ENCODE results near the gene NCKAP5.

The NCKAP5 gene

DNA sequence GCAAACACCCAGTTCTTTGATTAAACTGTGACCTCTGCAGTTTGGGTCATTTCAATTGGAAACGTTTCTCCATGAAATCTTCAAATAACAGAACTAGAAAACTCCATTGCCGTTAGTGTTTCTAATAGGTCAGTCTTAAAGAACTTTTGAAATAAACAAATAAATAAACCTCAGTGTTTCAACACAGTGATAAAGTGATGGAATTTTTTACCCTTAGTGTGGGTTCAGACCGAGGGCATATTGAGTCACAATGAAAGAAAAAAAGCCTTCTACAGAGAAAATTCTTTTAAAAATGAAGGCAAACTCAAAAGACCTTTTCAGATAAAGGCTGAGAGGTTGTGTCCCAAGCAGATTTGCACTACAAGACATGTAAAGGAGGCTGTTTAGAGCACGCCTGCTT, 149.6 kb downstream of the NCKAP5 start:
- DNase-seq: no peak

DNA sequence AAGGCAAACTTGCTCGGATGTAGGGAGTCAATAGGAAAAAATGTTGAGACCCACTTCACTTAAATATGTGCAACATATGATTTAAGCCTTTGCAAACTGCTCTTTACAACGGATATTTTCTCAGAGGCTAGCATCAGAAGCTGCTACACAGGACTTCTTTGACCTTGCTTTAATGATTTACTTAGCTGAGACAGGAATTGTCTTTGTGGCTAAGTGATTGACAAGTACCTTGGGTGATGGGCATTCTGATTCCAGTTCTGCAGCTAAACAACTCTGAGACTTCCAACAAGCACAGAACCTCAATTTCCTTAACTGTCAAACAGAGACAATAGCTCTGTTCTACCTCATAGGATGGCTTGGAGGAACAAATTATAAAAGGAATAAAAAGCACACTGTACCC, 150.2 kb downstream of the NCKAP5 start:
- no peak for DNase-seq

DNA sequence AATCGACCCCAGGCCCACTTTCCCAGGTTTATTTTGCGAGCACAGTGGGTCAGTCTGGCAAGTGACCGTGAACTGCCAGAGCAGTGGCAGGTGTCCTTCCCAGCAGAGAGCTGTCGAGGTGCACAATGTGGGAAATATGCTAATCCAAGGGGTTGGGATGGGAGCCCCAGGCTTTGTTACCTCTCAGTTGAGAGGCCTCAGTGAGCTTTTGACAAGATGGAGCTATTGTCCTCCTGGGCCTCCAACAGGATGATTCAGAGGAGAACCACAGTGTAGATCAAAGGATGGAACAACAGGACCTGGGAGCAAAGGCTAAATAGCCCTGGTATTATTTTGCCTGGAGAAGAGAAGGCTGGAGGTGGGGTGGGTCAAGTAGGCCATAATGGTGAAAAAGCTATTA, 150.8 kb downstream of the NCKAP5 start:
- no peak for DNase-seq

DNA sequence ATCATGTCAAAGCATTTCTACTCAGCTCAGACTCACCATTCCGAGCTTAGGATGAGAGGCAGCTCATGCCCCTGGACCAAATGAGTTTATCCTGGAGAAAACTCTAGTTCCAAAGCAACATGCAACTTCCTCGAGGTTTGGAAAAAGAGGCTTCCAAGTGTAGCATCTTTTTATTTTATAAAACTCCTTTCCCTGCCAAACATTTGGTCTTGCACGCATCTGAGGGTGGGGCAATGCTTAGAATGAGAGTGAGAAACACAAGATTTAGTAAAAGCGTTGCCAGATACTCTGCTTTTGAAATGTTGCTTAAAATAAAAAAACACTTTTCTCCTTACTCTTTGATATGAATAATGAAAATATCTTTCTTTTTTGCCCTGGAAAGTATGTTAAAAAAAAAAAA, 151.5 kb downstream of the NCKAP5 start:
- DNase-seq: no peak

DNA sequence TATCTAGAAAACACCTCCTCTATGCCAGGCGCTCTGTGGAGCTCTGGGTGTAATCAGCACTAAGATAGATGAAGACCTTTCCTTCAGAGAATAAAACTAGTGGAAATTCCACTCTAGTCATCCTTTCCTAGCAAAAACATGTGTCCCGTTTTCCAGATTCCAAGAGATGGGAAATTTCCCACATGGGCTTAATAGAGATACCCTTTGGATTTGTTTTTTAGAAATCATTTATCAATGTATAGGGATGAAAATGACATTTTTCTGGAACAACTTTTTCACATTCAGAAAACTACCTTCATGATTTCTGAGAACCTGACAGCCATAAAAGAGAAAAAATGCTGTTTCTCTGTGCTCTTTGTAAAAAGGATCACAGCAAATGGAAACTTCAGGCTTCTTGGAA, 152.1 kb downstream of the NCKAP5 start:
- DNase-seq: no peak

DNA sequence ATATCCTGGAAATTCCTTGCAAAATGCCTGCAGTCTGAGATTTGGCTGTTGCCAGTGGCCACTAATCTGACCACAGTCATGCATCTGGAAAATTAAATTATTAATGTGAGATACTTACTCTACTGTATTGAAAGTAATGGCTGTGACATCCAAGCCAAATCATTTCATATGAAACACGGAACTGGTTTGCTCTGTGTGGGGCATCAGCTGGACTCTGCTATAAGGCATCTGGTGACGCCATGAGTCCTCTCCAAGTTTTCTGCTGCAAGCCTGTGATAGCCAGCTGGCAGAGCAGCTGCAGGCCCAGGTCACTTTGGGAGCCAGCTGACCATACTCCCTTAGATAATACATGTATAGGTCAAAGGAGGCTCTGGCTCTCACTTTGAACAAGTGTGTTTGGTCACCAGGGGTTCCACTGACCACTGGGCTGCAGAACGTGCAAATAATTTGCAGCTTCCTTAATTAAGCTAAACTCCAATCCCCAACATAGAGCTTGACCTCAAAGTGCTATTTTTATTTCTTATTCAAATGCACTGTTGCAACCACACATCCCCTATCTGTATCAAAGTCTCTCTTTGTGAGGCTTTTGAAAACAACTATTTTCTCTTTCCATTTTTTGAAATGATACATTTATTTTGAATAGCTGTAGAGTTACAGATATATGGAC, 152.9 kb downstream of the NCKAP5 start:
- no peak for DNase-seq

DNA sequence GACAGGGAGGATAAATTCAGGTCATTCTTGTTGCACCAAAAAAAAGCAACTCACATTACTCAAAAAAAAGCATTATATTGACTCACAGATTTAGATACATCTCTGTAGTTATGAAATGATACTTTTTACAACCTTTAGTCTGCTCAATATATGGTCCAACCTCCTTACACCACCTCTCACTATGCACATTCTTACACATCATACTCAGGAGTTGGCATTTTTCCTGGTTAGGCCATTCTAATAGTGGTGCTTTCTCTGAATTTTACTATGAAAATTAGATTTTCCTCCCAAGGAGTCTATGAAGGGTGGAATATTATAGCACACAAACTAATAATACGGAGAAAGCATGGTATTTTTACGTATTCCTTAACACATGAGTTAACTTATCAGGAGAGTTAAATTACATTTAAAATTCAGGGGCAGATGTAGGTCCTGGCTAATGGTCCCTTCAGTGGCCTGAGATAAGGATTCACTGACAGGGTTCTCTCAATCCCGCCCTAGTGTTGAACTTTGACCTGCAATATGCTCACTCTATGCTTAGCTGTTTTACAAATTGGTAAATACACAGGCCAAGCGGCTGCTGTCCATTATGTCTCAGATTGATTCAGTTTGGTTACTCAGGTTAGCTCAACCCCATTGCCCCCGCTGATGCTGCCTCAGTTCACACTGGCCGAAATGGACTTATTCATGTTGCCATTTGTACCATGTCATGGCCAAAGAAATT, 153.6 kb downstream of the NCKAP5 start:
- DNase-seq: no peak

DNA sequence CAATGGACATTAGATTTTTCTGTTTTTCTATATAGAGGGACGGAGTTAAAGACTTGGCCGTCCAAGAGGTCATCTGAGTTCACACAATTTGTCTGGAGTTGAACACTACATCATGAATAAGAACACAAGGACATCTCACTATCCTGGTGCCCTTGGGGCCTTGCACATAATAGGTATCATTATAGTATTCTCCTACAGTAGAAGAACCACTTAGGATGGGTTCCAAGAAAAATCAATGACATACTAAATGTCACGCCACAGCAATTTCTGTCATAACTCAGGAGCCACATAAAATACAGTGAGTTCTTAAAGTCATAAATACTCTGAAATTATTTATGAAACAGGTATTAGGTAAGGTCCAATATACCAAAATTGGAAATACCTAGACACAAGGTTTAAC, 154.4 kb downstream of the NCKAP5 start:
- DNase-seq: no peak

DNA sequence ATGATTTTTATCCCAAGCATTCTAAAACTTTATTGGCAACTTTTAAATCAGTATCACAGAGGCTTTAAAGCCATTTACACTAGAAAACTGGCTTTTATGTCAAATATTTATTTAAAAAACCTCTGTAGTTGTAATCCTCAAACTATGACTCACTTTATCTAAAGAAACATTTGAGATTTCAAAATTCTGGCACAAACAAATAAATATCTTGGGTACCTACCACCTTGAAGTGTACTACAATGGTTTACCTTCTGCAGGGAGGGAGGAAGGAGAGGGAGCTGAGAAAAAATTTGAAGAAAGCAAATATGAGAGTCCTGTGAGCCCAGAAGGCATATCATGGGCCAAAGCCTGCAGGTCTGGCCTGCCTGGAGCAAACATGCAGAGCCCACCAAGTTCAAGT, 155.6 kb downstream of the NCKAP5 start:
- no peak for DNase-seq

DNA sequence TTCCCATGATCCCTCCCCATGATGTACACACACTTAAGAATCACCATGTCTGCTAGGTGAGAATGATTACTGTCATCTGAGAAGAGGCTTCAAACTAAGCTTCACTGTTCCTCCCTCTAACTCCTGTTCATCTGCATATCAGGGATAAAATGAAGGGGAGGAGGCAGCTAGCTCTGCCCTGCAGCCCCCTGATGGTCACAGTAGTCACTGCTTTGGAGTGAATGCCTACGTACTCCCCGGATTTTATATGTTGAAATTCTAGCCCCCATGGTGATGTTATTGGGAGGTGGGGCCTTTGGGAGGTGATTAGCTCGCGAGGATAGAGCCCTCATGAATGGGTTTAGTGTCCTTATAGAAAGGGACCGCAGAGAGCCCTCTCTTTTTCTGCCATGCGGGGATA, 156.4 kb downstream of the NCKAP5 start:
- no peak for DNase-seq

DNA sequence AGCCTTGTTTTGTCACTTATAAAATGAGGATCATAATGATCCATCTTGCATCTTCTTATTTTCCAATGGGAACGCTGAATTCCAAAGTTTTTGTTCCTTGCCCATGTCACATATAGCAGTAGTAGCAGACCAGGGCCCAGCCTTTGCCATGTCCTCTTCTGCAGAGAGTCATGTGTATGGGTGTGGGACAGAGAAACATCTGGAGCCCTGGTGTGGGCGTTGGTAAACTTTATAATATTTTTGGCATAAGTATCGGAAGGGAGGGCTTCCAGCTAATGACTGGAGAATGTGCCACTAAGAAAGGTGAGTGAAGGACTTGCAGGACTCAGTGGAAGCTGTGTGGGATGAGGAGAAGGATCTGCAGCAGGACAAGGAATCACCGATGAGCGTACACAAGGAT, 157.2 kb downstream of the NCKAP5 start:
- no peak for DNase-seq

DNA sequence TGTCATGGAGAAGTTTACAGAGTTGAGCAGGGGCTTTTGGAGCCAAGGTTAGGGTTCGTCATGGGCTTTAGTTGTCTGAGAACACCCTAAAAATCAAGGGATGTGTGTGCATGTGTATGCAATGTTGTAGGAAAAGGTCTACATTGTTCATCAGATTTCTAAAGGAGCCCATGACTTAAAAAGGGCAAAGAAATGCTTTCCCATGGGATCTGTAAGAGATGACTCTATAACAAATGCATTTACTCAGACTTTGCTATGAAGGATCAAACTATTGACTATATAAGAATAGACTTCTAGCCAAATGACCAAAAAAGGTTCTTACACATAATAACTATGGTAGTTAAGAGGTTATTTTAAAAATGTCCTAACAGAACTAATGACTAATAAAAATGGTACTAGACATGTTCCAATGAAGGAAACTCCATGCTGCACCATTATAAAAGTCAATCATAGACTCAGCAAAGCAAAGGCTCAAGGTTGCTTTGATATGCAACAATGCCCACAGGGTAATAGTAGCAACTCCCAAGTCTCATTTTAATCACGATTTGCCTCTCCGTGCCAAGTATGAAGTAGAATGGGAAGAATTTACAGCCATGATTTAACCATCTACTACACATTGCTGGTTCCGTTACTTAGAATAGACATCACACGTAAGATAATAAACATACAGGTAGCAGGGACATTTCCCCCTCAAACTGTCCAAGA, 158.5 kb downstream of the NCKAP5 start:
- DNase-seq: no peak

DNA sequence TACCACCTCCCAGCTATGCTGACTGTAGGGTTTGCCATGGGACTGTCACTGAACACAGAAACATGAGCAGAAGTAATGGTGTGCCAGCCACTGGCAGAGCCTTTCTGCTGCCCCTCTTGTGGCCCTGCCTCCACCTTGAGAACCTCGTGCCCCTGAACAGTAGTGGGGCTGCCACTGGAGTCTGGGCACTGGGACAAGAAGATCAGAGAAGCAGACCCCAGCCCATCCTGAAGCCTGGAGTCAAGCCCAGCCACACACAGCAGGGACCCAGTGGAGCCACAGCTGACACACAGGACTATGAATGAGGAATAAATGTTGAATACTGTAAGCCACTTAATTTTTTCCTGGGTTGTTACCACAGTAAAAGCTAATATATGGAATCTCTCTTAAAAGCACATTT, 159.6 kb downstream of the NCKAP5 start:
- DNase-seq: no peak

DNA sequence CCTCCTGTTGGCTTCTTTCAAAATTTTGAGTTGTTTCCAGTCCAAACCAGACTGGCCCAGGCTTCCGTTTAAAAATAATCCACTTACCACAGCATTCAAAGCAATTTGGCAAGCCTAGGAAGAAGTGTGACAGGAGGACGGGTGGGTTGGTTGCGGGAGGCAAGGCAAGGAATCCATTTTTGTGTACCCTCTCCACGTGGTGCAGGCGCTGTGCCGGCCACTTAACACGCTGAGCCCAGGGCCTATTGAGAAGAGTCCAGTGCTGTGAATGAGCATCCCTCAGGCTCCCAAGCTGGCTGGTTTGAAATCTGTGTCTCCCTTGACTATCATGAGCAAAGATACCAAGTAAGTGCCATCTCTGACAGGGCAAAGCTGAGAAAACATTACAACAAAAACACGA, 160.9 kb downstream of the NCKAP5 start:
- DNase-seq: no peak

DNA sequence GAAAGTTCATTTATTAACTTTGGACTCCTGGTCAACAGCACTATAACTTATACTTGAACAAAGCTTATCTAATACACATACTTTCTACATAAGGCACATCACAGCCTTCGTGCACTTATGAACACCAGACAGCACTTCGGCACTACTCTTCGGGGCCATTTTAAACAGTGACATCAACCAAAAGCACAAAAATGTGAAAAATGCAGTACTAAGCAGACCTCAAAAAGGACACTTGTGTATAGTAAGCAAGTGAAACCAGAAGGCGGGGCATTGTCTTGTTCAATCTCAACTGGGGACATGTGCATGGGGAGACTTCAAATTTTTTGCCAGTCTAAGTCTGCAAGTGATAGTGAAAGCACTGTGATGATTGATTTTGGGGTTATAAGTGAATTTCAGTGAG, 163.0 kb downstream of the NCKAP5 start:
- DNase-seq: no peak

DNA sequence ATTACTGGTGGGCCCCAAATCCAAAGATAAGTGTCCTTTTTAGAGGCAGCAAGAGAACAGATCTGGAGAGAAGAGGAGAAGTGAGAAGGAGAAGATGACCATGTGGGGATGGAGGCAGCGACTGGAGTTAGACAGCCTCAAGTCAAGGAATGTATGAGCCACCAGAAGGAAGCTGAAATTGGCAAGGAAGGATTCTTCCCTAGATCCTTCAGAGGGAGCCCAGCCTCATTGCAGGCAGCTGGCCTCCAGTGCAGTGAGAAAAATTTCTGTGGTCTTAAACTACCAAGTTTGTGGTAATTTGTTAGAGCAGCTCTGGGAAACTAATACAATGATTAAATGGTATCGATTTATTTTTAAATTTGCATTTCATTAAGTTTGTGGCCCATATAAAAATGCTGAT, 167.9 kb downstream of the NCKAP5 start:
- DNase-seq: no peak

DNA sequence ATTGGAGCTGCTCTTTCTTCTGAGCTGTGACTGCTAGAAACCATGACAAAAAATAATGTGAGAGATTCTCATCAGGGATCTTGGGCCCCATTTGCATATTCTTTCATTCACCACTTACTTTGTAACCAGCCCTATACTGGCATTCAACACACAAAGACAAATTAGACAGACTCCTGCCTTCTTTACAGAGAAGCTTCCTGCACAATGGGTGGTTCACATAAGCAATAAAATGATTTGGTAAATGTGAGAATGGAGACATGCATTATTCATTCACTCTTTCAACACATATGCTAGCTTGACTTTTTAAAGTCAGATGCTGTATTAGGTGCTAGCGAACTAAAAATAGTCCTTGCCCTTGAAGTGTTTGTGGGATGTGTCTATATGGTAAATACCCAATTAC, 174.4 kb downstream of the NCKAP5 start:
- no peak for DNase-seq

DNA sequence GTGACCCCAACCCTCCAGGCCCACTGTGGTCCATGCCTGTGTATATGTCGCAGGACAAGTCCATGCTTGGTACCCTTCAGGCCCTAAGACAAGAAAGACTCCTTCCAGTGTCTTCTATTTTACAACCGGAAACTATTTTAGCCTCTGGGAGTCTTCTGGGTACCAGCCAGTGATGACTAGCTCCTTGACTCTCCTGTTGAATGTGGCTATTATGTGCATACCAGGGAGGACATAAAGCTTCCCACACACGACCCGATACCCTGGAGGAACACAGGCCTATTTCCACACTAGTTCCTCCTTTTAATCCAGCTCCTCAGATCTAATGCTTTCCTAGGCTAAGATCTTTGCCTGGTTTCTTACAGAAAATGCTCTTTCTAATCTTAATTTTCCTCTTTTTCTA, 178.1 kb downstream of the NCKAP5 start:
- no peak for DNase-seq

DNA sequence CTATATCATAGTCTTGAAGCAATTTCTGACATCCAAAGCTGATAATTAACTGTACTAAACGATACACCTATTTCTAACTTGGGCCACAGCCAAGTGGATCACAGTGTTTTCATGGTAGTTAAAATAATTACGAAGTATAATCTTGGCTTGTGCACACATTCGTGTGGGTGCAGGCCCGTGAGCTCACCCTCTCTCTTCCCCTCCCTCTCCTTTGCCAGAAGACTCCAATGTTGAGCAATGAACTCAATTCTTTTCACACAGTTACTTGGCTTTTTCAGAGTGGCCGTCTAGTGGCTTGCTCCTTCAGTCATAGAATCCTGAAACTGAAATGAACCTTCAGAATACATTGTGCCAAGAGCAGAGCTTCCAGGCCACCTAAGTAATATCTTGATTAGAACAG, 178.7 kb downstream of the NCKAP5 start:
- no peak for DNase-seq

DNA sequence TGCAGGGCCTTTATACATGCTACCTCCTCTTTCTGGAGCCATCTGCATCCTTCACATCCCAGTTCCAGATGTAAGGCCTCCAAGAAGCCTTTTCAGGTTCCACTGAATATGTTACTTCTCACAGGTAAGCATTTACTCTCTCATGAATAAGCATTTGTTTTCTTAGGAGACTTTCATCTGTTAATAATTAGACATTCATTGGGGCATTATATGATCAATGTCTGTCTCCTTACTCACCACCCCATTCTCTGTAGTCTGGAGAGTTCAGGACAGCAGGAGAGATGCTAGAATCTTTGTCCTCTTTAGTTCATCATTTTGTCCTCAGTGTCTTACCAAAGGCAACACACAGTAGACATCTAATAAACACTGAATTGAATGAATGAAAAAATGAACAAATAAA, 185.7 kb downstream of the NCKAP5 start:
- DNase-seq: no peak

DNA sequence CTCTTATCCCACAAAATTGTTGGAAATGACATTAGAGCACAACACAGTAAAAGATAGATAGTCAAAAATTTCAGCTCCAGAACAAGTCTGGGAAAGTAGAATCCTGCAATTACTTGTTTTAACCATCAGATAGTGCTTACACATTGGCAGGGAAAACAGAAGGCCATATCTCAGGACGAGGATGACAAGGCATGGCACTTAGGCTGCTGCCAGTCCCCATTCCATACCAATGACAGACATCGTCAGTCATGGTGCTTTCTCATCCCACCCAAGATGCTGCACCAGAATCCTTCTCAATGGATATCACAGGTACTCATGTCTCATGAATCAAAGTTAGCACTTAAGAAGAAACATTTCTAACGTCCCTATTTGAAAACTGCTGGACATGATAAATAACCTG, 187.3 kb downstream of the NCKAP5 start:
- DNase-seq: no peak

DNA sequence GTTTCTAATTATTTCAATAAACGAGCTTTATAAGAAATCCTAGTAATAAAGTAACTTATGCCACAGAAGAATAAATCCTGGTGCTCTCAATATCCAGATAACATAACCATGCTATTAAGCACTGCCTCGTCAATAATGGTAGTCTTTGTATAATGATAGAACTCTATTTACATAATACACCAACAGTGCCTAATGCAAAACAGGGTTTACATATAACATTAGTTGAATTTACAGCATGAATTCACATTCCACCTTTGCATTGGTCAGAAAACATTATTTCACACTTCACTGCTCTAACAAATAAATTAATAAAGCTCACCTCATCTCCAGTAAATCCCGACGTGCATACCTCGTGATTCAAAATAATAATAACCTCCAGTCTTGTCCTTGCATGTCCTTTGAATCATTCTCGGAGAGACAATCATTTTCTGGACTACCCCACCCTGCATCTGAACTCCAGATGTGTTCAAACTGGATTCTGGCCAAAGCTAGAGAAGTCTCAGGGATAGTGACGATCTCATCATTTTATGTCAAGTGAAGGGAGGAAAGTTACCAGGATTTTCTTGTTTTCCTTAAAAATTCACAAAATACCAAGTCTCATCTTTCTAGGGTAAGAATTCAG, 189.2 kb downstream of the NCKAP5 start:
- DNase-seq: peak; percentile 46

DNA sequence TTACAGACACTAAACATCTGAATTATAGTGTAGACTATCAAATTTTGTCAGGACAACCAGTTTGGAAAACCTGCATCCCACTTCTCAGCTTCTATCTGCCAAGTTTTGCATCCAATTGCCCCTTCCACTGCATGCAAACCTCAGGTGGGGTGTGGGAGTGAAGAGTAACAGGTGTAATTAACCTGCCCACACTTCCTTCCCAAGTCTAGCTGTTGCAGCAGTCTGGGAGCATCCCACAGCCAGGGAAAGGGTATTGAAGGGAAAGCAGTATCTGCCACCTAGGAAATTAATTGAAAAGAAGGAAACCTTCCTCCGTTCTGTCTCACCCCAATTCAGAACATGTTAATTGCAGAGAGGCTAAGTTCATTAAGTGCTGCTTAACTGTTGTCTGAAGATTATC, 189.9 kb downstream of the NCKAP5 start:
- DNase-seq: no peak

DNA sequence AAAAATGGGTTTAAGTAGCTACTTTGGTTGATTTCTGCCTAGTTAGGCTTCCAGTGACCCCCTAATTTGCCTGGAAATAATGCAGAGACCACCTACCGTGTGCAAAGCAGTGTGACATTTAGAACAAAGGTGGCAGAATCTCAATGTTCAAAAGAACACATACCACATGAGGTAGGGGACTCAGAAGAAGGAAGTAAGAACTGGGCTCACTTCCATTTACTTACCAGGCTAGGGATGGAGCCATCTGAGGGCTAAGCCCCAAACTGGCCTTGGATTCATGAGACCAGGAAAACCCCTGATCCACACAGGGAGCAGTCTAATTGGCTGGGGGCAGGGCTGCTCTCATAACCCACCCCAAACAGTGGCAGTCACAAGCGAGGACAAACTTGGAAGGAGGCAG, 190.7 kb downstream of the NCKAP5 start:
- DNase-seq: no peak

Measured in right forelimb (tissue), 1 donor.